ENCODE results near the gene SLC25A5. TPM values are rescaled to one million over a fixed set of nuclear protein-coding genes. Genes with fewer than 3 reads are reported as not detected.

SLC25A5 gene
- total and polyA plus RNA-seq, 10 of the 15 experiments (the other 5 are each of a cell fraction or from before 2014, with no cell fraction given): 361 to 3,863 (median 618) TPM

GRCh38 chrX:119466970-119467369, 1.3 kb upstream of the SLC25A5 start (continued):
- TF ChIP-seq ZNF274 (IDR thresholded peaks at IDR 0.05; ENCODE audit: insufficient read depth, insufficient read length) (no peak), RELB (IDR thresholded peaks at IDR 0.05; ENCODE audit: low read depth) (no peak), SUPT20H (IDR thresholded peaks at IDR 0.05; ENCODE audit: borderline replicate concordance, control insufficient read depth, low read depth, low read length) (no peak), ZNF384 (IDR thresholded peaks at IDR 0.05; ENCODE audit: borderline replicate concordance, low read depth, low read length) (no peak), KDM1A (IDR thresholded peaks at IDR 0.05; ENCODE audit: borderline replicate concordance) (no peak), HDGF (IDR thresholded peaks at IDR 0.05) (no peak), EED (IDR thresholded peaks at IDR 0.05; ENCODE audit: low read depth) (no peak), USF1 (IDR thresholded peaks at IDR 0.05; ENCODE audit: borderline replicate concordance, extremely low read length, insufficient read depth, low read depth, low read length) (no peak), ZNF217 (IDR thresholded peaks at IDR 0.05) (no peak), BCLAF1 (IDR thresholded peaks at IDR 0.05) (no peak), FOXK2 (IDR thresholded peaks at IDR 0.05) (no peak), NBN (IDR thresholded peaks at IDR 0.05) (no peak), NR2C2 (IDR thresholded peaks at IDR 0.05; ENCODE audit: borderline replicate concordance, control insufficient read depth, insufficient read length, low read depth) (no peak)
